T47D (cell line): ENCODE data around the gene FAXC.
"Not testable (repeated sequence)": the region's sequence is repeated elsewhere in the genome, so short reads cannot be mapped to it uniquely, and the experiment has no call there.

ENCODE experiments used
- DNase-seq, 2 experiments: peaks; one replicate each; pipeline versions ENCODE4 v3.0.0 to v3.0.0-alpha.2; 2011 to 2012; ENCODE audit warnings: low read depth in 1 of 2, low spot score in 1 of 2
- JUND ChIP-seq: IDR thresholded peaks from 2 replicates; pipeline ENCODE4 v1.6.1; 2012; ENCODE audit warnings: low read depth
- in situ Hi-C: cut with HindIII; loops from 2 replicates; pipeline ENCODE4 v1.10.0; 2016; ENCODE audit warnings: low sequenced_read_pairs, low pct_unique_long_range_greater_than_20kb

The FAXC gene

GRCh38 chr6:99356641-99357040, 7.2 kb upstream of the FAXC start:
- no peak for DNase-seq
- in situ Hi-C loops: no loop called here
- TF ChIP-seq JUND: no peak

DNA sequence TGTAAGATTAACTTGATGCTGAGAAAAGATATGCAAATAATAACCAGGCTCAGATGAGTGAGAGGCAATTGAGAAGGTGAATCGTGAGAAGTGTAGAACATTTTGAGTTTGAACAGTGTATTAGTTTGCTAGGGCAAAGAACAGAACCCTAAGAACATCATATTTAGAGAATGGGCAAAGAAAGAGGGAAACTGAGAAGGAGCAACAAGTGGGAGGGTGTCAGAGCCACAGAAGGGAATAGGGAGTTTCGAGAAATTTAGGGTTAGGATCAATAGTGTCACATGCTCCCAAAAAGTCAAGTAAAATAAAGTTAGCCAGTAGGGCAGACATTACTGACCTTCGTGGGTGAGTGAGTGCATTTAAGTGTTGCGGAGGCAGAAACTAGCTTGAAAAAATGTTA, 5.5 kb upstream of the FAXC start:
- no peak for TF ChIP-seq JUND
- DNase-seq: no peak
- in situ Hi-C loops: no loop called here

DNA sequence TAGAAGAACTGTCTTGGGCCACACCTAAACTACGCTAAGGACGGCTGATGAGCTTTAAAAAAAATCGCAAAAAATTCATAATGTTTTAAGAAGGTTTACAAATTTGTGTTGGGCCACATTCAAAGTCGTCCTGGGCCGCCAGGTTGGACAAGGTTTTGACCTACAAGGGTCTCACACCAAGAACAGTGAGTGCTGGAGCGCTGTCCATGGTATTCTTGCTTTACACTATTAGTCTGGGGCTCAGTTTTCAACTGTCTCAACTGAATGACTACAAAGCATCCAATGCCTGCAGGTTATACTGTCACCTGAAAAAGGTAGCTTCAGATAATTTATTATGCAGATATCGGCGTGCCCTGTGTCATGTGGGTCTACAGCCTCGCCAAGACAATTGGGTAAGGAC, 3.7 kb upstream of the FAXC start:
- TF ChIP-seq JUND: no peak
- peak in 1 of 2 experiments; percentile 41 for DNase-seq
- in situ Hi-C loops: no loop called here

DNA sequence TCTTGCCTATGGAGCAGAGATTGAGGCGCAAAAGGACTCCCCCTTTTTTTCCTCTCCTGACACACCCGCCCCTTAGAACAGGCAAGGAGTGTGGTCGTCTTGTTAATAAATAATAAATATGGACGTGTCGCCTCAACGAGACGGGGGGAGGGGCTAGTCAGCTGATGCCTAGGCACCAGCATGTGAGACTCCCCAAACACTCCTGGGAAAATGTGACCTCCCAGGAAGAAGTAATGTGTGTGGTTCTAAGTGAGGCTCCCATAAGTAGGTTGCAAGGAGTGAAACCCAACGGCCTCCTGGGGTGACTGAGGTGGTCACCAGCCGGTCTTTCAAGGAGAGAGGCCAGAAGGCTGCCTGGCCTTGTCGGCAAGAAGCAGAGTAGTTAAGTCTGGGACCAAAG, 1.1 kb upstream of the FAXC start:
- in situ Hi-C loops: no loop called here
- TF ChIP-seq JUND: no peak
- no peak for DNase-seq

DNA sequence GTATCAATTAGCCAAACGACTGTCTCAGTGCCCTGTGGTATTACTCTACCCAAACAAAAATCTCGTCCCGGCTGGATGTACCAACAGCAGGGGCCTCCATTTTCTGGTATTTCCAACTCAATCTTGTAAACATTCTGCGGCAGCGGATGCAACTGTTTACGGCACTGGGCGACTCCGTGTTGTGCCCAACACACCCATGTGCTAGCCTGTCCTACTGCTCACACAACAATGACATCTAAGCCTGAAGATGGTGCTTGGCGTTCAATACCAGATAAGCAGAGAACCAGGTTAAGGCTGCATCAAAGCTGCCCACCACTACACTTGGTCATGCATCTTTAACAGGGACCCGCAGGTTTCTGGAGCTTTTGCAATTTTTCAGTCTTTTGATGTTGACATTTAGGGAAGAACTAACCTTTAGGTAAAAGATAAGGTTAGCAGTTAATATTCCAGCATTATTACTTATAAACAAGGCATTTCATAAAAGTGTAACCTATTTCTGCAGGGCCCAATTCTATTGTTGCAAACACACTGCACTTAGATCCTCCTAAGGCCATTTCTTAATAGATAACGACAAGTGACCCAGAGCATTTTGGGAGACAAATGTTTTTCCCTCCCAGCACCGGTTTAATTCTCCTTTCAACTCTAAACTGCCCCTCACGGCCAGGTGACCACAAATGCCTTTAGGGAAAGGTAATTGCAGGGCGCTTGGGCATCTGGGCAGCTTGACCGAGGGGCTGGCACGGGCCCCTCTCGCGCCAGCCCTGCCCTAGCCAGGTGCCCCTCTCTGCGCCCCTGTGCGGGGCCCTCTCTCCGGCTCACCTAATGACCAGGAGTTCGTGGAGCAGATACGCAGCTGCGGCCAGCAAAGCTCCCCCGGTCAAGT, 945 bp downstream of the FAXC start:
- no peak for DNase-seq
- in situ Hi-C loops: no loop called here
- TF ChIP-seq JUND: no peak

DNA sequence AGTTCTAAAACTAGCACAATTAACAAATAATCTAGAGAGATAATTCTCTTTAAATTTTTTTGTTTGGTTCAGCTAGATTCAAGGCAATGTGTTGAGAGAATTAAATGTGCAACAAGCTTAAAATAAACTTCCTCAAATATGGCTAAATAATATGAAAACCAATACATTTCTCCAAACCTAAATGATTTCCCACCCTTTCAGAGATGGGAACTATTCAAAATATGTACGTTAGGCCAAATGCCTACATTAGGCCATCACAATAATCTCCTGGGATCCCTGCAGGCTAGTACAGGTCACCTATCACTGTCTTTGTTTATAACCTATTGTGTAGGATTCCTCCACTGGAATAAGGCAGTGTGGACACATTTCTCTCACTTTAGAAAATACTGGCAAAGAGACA, 1.7 kb downstream of the FAXC start:
- no peak for TF ChIP-seq JUND
- in situ Hi-C loops: no loop called here
- no peak for DNase-seq

GRCh38 chr6:99346595-99346994, 2.9 kb downstream of the FAXC start:
- no peak for TF ChIP-seq JUND
- no peak for DNase-seq
- in situ Hi-C loops: no loop called here

DNA sequence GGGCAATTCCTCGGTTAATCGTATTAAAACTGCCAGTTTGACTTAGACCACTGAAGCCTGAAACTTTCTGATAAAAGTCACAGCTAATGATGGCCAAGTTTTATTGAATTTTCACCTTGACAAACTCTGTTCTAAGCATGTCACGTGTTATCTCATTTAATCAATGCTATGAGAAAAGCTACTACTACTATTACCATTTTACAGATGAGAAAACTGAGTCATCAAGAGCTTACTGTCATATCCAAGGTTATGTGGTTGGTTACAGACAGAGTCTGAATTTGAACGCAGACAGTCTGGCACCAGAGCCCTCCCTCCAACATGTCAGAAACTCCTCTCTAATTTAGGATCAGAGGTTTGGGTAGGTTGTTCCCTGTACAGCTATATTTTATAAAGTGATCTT, 4.3 kb downstream of the FAXC start:
- in situ Hi-C loops: no loop called here
- no peak for DNase-seq
- no peak for TF ChIP-seq JUND

GRCh38 chr6:99344289-99344688, 5.2 kb downstream of the FAXC start:
- DNase-seq: no peak
- no peak for TF ChIP-seq JUND
- in situ Hi-C loops: no loop called here

DNA sequence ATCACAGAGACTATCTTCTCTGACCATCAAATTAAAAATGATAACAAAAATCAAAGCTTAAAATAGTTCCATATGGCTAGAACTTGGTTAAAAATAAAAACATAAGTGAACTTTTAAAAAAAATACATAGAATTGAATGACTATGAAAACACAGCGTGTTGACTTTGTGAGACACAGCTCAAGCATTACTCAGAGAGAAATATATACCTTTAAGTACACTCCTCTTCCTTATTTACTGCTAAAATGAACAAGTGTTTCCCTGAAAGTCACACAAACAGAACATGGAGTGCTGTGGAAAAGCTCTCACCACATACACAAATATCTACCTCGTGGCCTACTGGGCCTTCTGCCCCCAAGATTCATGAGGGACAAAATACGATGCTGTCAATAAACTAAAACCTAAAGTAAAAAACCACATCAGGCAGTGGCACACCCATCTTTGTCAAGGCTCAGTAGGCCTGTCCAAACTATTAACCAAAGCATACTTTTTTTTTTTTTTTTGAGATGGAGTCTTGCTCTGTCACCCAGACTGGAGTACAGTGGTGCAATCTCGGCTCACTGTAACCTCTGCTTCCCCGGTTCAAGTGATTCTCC, 7.5 kb downstream of the FAXC start:
- in situ Hi-C loops: no loop called here
- DNase-seq: no peak
- no peak for TF ChIP-seq JUND

- no peak for DNase-seq
- no peak for TF ChIP-seq JUND
- in situ Hi-C loops: no loop called here
Observed at GRCh38 chr6:99338188-99338587, 11.3 kb downstream of the FAXC start.

GRCh38 chr6:99335298-99335697, 14.2 kb downstream of the FAXC start:
- DNase-seq, in situ Hi-C loops: not testable (repeated sequence)

- no peak for TF ChIP-seq JUND
- in situ Hi-C loops: no loop called here
Observed at GRCh38 chr6:99334526-99335127, 14.8 kb downstream of the FAXC start.

More at GRCh38 chr6:99334526-99335127, 14.8 kb downstream of the FAXC start:
- peak; percentile 35 to 73 for DNase-seq
